ENCODE data around the gene CTAGE1. TPM values are rescaled to one million over a fixed set of nuclear protein-coding genes. Genes with fewer than 3 reads are reported as not detected.

CTAGE1 gene, protein sequence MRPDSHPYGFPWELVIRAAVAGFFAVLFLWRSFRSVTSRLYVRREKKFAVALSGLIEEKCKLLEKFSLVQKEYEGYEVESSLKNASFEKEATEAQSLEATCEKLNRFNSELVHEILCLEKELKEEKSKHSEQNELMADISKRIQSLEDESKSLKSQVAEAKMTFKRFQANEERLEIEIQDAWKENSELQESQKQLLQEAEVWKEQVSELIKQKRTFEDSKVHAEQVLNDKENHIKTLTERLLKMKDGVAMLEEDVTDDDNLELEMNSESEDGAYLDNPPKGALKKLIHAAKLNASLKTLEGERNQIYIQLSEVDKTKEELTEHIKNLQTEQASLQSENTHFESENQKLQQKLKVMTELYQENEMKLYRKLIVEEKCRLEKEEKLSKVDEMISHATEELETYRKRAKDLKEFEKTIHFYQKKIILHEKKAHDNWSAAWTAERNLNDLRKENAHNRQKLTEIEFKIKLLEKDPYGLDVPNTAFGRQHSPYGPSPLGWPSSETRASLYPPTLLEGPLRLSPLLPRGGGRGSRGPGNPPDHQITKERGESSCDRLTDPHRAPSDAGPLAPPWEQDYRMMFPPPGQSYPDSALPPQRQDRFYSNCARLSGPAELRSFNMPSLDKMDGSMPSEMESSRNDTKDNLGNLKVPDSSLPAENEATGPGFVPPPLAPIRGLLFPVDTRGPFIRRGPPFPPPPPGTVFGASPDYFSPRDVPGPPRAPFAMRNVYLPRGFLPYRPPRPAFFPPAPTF
- total RNA-seq, result not detected

DNA sequence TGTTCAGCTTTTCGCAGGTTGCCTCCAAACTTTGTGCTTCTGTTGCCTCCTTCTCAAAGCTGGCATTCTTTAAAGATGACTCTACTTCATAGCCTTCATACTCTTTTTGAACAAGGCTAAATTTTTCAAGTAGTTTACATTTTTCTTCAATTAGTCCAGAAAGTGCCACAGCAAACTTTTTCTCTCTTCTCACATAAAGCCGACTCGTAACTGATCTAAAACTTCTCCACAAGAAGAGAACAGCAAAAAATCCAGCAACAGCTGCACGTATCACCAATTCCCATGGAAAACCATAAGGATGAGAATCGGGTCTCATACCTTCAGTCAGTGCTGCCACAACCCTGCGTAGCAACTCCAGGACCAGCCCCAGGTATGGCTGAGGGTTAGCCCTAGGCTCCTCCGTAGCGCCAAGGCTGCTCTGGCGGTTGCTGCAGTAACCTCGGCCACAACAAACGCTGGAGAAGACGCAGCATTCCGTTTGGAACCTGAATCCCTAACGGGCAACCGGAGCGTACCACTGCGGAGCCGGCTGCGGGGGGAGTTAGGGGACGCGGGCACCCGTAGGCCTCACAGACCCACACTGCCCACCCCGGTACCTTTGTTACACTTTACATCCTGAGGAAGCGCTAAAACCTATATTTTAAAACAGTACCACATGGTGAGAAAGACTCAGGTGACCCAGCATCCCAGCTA lies at the start of gene CTAGE1:
Gene CTAGE1 (minus strand): TSS at position 420 of the 693 bp plus-strand sequence. CDS start 104 bp downstream, at position 316.
- Histone ChIP-seq H3K9me3 (no peaks in the 10 kb centered on the region), H3K27me3 (peaks cover 0 to 18% (median 0%) of the 10 kb centered on the region in 4 donors), H3K4me3 (no peak within 1 kb of the TSS), H3K36me3 (no peaks in the 10 kb centered on the region), H3K27ac (no peak within 1 kb of the TSS), H3K4me1 (peaks cover 0 to under 1% (median 0%) of the 10 kb centered on the region in 3 donors)
- no peak for DNase-seq
- intact Hi-C loops (cut with DNase I), result no loop called here
- 83% methylated on average over 17 of the region's 24 CpGs for WGBS, 2 donors
- no peak for TF ChIP-seq POLR2A (IDR thresholded peaks at IDR 0.05)
- TF ChIP-seq, protein P1, sequence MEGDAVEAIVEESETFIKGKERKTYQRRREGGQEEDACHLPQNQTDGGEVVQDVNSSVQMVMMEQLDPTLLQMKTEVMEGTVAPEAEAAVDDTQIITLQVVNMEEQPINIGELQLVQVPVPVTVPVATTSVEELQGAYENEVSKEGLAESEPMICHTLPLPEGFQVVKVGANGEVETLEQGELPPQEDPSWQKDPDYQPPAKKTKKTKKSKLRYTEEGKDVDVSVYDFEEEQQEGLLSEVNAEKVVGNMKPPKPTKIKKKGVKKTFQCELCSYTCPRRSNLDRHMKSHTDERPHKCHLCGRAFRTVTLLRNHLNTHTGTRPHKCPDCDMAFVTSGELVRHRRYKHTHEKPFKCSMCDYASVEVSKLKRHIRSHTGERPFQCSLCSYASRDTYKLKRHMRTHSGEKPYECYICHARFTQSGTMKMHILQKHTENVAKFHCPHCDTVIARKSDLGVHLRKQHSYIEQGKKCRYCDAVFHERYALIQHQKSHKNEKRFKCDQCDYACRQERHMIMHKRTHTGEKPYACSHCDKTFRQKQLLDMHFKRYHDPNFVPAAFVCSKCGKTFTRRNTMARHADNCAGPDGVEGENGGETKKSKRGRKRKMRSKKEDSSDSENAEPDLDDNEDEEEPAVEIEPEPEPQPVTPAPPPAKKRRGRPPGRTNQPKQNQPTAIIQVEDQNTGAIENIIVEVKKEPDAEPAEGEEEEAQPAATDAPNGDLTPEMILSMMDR (IDR thresholded peaks at IDR 0.05), result no peak

DNA sequence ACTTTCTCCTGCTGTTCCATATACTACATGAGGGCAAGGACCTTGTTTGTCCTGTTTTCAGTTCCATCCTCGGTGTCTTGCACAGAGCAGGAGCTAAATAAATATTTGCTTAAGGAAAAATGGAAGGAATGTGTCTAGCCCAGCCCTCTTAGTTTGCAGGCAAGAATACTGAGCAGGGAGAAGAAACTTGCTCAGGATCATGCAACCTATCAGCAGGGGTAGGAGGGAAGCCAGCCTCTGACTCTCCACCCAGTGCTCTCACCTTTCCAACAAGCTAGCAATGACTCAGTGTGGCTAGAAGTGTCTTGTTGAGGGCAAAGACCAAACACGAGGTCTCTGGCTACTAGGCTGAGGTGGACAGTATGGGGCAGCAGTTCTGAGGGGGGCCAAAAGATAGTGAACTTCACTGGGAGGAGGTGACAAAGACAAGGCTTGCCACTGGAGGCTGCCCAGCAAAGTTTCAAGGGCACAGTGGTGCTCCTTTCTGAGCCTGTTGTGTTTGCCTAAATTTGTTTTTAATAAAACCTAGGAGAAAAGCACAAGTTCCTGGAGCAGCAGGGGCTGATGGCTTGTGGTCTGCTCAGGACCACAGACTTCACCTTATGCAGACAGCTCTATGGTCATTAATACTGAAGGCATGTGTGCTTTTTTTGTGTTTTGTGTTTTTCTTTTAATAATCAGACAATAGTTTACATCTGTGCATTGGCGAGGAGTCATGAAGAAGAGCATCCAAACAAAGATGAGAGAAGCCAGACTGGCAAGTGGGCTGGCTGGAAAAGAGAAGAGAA lies 49.1 kb upstream of the CTAGE1 start:
- 38 to 43% methylated on average over 3 of the region's 3 CpGs for WGBS, 2 donors
- Histone ChIP-seq H3K4me1 (peaks cover 5 to 40% (median 26%) of the 10 kb centered on the region in 3 donors), H3K27ac (peak overlapping the region in 3 of 4 donors; percentile 0 to 42 (median 10)), H3K36me3 (no peaks in the 10 kb centered on the region), H3K27me3 (no peaks in the 10 kb centered on the region), H3K9me3 (no peaks in the 10 kb centered on the region), H3K4me3 (no peak overlapping the region)
- TF ChIP-seq, protein P1 (IDR thresholded peaks at IDR 0.05), result no peak
- no peak for TF ChIP-seq POLR2A (IDR thresholded peaks at IDR 0.05)
- intact Hi-C loops (cut with DNase I), result no loop called here
- no peak for DNase-seq

DNA sequence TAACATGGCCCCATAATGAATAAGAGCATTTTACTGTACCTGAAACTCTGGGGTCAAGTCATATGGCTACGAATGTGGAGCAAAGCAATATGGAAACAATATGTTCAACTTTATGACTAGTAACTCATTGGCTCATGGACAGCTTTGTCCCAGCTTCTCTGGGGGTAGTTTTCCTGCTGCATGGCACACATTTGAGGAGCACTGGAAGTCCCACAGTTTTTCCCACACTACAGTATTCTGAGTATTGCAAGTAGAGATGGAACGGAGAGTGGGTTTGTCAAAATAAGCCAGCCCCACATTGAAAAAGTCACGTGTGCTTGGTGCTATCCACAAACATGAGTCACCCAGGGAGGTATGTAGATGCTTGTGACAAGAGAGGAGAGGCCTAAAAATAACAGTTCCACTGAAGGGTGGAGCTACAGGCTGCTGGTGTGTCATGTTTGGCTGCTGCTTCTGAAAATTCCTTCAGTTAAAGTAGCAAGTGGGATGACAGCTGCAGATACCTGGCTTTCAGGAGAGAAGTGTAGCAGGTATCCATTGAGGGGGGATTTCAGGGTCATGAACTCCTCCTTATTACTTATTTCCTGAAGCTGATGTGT lies 48.2 kb upstream of the CTAGE1 start:
- Histone ChIP-seq H3K27me3 (no peaks in the 10 kb centered on the region), H3K9me3 (no peaks in the 10 kb centered on the region), H3K27ac (peak overlapping the region in 3 of 4 donors; percentile 0 to 40 (median 10)), H3K4me3 (no peak overlapping the region), H3K36me3 (no peaks in the 10 kb centered on the region), H3K4me1 (peaks cover 5 to 31% (median 22%) of the 10 kb centered on the region in 3 donors)
- intact Hi-C loops (cut with DNase I), result no loop called here
- no peak for DNase-seq
- TF ChIP-seq POLR2A (IDR thresholded peaks at IDR 0.05), result no peak
- TF ChIP-seq, protein P1 (IDR thresholded peaks at IDR 0.05), result no peak
- 3 to 48% methylated on average over 2 to 3 of the region's 3 CpGs for WGBS, 2 donors

DNA sequence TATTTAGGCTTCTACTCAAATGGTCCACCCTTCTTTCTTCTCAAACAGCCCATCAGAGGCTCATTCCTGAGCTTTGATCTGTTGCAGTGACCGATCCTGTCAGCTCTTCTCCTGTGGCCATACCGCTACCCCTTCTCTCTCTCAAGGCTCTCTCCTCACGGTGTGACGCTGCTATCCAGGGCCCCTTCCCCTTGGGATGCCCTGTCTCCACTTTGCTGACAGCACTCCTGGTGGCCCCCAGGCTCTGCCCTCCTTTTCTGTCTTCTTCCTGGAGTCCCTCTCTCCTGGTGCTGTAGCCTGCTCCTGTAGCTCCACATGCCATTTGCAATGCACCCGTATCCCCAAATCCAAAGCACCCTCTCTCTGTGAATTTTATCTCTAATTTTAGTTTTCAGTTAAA lies 45.4 kb upstream of the CTAGE1 start:
- Histone ChIP-seq H3K27me3 (no peaks in the 10 kb centered on the region), H3K9me3 (no peaks in the 10 kb centered on the region), H3K27ac (no peak overlapping the region), H3K36me3 (no peaks in the 10 kb centered on the region), H3K4me1 (peaks cover 5 to 24% (median 20%) of the 10 kb centered on the region in 3 donors), H3K4me3 (no peak overlapping the region)
- TF ChIP-seq, protein P1 (IDR thresholded peaks at IDR 0.05), result no peak
- no peak for TF ChIP-seq POLR2A (IDR thresholded peaks at IDR 0.05)
- no peak for DNase-seq
- 89 to 96% methylated on average over 5 of the region's 5 CpGs for WGBS, 2 donors
- intact Hi-C loops (cut with DNase I), result no loop called here

All from esophagus squamous epithelium (tissue), 5 donors.